ENCODE data around the gene MATN4.

MATN4 gene

DNA sequence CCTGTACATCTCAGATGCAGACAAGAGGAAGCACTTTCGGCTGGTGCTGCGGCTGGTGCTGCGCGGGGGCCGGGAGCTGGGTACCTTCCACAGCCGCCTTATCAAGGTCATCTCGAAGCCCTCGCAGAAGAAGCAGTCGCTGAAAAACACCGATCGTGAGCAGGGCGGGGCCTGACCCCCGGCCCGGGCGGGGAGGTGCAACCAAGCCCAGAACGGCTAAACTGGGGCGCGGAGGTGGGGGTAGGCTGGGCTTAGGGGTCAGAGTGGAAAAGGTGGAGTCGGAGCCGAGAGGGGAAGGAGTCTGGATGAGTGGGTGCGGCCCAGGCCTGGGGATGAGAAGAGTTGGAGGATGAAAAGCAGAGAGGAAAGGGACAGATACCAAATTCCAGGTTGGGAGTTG lies 4.1 kb upstream of the MATN4 start:
- Mint-ChIP-seq H3K9me3 (no peaks in the 10 kb centered on the region), H3K4me3 (no peak overlapping the region), H3K36me3 (ENCODE audit: low read depth) (no peaks in the 10 kb centered on the region), H3K27me3 (peaks cover 69% of the 10 kb centered on the region), H3K4me1 (peaks cover 1% of the 10 kb centered on the region), H3K27ac (no peak overlapping the region)
- ATAC-seq (no peak), DNase-seq (no peak)

- ATAC-seq (peak; percentile 66), DNase-seq (peak; percentile 80)
- Mint-ChIP-seq H3K9me3 (no peaks in the 10 kb centered on the region), H3K4me1 (peaks cover 1% of the 10 kb centered on the region), H3K4me3 (no peak overlapping the region), H3K36me3 (ENCODE audit: low read depth) (no peaks in the 10 kb centered on the region), H3K27me3 (peaks cover 70% of the 10 kb centered on the region), H3K27ac (no peak overlapping the region)
Observed at GRCh38 chr20:45311589-45312211, 3.6 kb upstream of the MATN4 start.

DNA sequence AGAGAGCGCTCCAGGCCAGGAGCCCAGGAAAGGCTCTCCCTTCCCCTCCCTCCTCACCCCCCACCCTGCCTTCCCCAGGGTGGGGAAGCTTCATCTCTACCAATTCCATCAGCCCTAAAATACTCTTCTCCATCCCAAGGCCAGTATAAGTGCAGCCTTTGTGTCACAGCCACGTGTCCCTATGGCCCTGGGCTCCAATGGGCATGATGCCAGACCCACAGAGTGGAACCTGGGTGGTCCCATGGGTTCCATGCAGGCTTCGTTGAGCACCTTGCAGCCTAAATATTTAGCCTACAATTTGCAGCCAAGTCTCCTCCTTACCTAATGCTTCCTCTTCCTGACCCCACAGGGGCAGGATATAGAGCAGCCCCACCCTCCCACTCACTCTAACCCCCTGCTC lies 976 bp upstream of the MATN4 start:
- no peak for DNase-seq

DNA sequence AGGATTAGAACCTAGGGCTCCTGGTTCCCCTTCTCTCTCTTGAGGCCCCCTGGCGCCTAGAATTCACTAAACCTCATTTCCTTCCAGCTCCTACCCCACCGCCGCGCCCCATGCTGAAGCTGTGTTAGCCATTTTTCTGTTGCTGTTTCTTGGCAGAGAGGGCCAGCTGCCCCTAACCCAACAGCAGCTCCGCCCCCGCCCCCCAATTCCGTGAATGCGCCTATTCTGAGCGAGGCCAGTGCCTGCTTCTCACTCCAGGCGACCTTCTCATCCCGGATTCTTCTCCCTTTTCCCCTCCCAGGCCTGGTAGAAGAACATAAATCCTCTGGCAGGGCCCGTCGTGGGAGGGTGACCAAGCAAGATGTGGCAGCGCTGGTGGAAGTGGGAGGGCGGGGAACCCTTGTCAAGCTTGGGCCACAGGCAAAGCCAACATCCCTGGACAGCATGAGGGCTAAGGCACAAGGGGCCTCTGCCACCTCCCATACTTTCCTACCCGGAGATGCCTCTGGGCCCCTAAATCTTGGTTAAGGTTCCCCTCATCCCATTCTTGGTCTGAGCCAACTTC lies 941 bp downstream of the MATN4 start:
- H3K4me1 Mint-ChIP-seq: peaks cover 21% of the 10 kb centered on the region
- ATAC-seq (no peak), DNase-seq (no peak)
- no peak overlapping the region for H3K27ac Mint-ChIP-seq
- H3K4me3 Mint-ChIP-seq: no peak overlapping the region
- H3K9me3 Mint-ChIP-seq: no peaks in the 10 kb centered on the region
- H3K36me3 Mint-ChIP-seq (ENCODE audit: low read depth): no peaks in the 10 kb centered on the region
- peaks cover 70% of the 10 kb centered on the region for H3K27me3 Mint-ChIP-seq

More for the DNA sequence above, 976 bp upstream of the MATN4 start:
- no peak overlapping the region for H3K4me3 Mint-ChIP-seq
- H3K36me3 Mint-ChIP-seq (ENCODE audit: low read depth): no peaks in the 10 kb centered on the region
- no peak for ATAC-seq
- peaks cover 6% of the 10 kb centered on the region for H3K4me1 Mint-ChIP-seq
- peaks cover 70% of the 10 kb centered on the region for H3K27me3 Mint-ChIP-seq
- no peaks in the 10 kb centered on the region for H3K9me3 Mint-ChIP-seq
- H3K27ac Mint-ChIP-seq: no peak overlapping the region

DNA sequence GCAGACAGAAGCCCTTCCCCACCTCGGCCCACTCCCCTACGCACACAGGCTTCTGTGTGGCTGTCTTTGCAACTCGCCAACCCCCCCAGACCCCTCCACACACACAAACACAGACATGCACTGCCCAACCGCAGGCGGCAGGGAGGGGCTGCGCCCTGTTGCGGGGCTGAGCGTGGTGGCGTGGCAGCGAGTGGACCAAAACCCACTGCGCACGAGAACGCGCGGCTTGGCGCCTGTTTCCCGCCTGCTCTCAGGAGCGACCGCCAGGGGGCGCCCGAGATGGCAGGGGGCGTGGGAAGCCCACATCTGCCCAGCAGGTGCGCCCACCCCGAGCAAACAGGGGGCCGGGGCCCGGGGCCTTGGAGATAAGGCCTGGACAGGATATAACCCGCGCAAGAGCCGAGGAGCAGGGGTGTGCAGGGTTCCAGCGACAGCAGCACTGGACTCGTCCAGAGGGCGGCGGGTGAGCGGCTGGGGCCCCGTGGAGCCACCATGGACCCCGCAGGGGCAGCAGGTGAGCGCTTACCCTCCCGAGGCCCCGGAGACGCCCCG lies 1.6 kb downstream of the MATN4 start, which contains the start of gene RBPJL:
RBPJL (plus strand) TSS at position 410 of the 552 bp plus-strand sequence; CDS start at position 493, 83 bp downstream.
- Mint-ChIP-seq H3K4me3 (no peak within 1 kb of the TSS), H3K27me3 (peaks cover 65% of the 10 kb centered on the region), H3K27ac (no peak within 1 kb of the TSS), H3K9me3 (no peaks in the 10 kb centered on the region), H3K4me1 (peaks cover 27% of the 10 kb centered on the region), H3K36me3 (ENCODE audit: low read depth) (no peaks in the 10 kb centered on the region)
- peak; percentile 72 for DNase-seq
- ATAC-seq: no peak

DNA sequence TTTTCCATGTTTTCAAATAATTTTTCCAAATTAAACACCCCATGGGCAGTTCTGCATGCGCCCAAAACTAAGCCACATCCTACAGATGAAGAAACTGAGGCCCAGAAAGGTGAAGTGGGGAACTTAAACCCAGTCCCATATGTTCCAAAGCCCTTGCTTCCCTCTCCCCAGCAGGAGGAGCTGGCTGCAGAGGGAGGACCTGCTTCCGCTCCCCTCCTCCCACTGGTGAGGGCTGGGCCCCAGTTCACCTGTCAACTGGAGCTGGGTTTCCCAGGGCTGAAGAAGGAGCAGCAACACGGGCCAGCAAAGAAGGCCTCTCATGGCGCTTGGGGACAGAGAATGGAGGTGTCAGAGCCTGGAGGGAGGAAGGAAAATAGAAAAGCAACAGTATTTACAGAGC lies 2.8 kb downstream of the MATN4 start:
- ATAC-seq (no peak), DNase-seq (no peak)
- no peak overlapping the region for H3K27ac Mint-ChIP-seq
- H3K27me3 Mint-ChIP-seq: peaks cover 54% of the 10 kb centered on the region
- H3K4me3 Mint-ChIP-seq: no peak overlapping the region
- H3K36me3 Mint-ChIP-seq (ENCODE audit: low read depth): no peaks in the 10 kb centered on the region
- no peaks in the 10 kb centered on the region for H3K9me3 Mint-ChIP-seq
- peaks cover 32% of the 10 kb centered on the region for H3K4me1 Mint-ChIP-seq

DNA sequence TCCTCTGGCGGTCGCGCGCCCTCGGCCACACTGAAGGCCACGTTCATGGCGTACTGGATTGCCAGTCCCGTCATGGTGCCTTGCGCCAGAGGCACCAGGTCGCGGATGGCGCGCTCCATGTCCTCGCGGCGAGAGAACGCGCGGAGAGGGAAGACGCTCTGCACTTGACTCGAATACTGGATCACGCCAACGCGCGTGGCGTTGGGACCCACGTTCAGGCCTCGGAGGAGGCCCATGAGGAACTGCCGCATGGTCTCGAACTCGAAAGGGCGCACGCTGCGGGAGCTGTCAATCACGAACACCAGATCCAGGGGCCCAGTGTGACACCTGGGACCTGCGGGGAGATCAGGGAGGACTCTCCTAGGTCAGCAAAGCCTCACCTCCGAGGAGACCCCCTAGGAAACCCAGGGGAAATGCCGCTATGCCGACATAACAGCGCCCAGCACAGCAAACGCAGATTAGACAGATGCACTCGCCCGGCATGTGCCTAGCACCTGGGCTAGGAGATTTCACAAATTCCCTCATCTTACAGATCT lies 3.6 kb downstream of the MATN4 start:
- Mint-ChIP-seq H3K27me3 (peaks cover 49% of the 10 kb centered on the region), H3K9me3 (no peaks in the 10 kb centered on the region), H3K27ac (no peak overlapping the region), H3K4me1 (peaks cover 32% of the 10 kb centered on the region), H3K4me3 (no peak overlapping the region), H3K36me3 (ENCODE audit: low read depth) (no peaks in the 10 kb centered on the region)
- DNase-seq: no peak
- no peak for ATAC-seq

- no peak overlapping the region for H3K4me3 Mint-ChIP-seq
- peaks cover 49% of the 10 kb centered on the region for H3K27me3 Mint-ChIP-seq
- peaks cover 32% of the 10 kb centered on the region for H3K4me1 Mint-ChIP-seq
- ATAC-seq (peak; percentile 75), DNase-seq (no peak)
- no peak overlapping the region for H3K27ac Mint-ChIP-seq
- no peaks in the 10 kb centered on the region for H3K36me3 Mint-ChIP-seq (ENCODE audit: low read depth)
- no peaks in the 10 kb centered on the region for H3K9me3 Mint-ChIP-seq
Observed at GRCh38 chr20:45303586-45304463, 4.3 kb downstream of the MATN4 start.

DNA sequence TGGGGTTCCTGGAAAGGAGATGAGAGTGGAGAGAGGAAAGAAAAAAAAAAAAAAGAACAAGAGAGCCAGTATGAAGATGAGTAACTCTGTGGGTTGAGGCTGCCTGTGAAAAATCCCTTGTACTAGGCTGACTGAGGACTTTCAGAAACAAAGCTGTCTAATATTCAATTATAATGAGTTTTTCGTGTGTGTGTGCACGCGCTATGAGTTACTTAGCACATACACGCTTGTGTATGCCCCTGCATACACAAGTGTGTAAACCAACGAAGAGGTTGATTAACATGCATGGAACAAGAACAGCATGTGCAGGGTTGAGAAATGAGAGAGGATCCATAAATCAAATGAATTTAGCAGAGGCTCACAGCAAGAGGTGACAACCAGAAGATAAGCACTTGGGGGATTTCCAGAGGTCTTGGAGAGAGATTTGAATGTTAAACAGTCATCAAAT lies 6.3 kb downstream of the MATN4 start:
- H3K4me3 Mint-ChIP-seq: no peak overlapping the region

GRCh38 chr20:45300961-45301360 lies 7.1 kb downstream of the MATN4 start:
- H3K36me3 Mint-ChIP-seq (ENCODE audit: low read depth): no peaks in the 10 kb centered on the region
- peaks cover 32% of the 10 kb centered on the region for H3K4me1 Mint-ChIP-seq
- ATAC-seq: peak; percentile 66
- no peak overlapping the region for H3K4me3 Mint-ChIP-seq
- H3K27ac Mint-ChIP-seq: no peak overlapping the region
- peak; percentile 63 for DNase-seq
- no peaks in the 10 kb centered on the region for H3K9me3 Mint-ChIP-seq
- peaks cover 38% of the 10 kb centered on the region for H3K27me3 Mint-ChIP-seq

More for the DNA sequence above, 6.3 kb downstream of the MATN4 start:
- Mint-ChIP-seq H3K36me3 (ENCODE audit: low read depth) (no peaks in the 10 kb centered on the region), H3K27ac (peak overlapping the region; percentile 53), H3K4me1 (peaks cover 32% of the 10 kb centered on the region), H3K27me3 (peaks cover 36% of the 10 kb centered on the region), H3K9me3 (no peaks in the 10 kb centered on the region)
- DNase-seq (no peak), ATAC-seq (peak; percentile 35)

DNA sequence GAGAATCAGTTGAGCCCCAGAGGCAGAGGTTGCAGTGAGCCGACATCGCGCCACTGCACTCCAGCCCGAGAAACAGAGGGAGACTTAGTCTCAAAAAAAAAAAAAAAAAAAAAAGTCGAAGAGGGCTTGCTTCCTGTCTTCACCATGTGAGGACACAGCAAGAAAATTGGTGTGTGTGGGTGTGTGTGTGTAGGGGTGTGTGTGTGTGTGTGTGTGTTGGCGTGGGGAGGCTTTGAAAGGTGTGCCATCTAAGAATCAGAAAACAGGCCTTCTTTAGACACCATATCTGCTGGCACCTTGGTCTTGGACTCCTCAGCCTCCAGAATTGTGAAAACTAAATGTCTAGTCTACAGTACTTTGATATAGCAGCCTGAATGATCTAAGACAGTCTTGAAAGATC lies 8.3 kb downstream of the MATN4 start:
- H3K4me3 Mint-ChIP-seq: no peak overlapping the region
- peaks cover 31% of the 10 kb centered on the region for H3K4me1 Mint-ChIP-seq
- H3K9me3 Mint-ChIP-seq: no peaks in the 10 kb centered on the region
- no peak for DNase-seq
- H3K36me3 Mint-ChIP-seq (ENCODE audit: low read depth): no peaks in the 10 kb centered on the region
- H3K27me3 Mint-ChIP-seq: peaks cover 30% of the 10 kb centered on the region
- no peak overlapping the region for H3K27ac Mint-ChIP-seq
- ATAC-seq: no peak

GRCh38 chr20:45297786-45298497 lies 10.2 kb downstream of the MATN4 start:
- peaks cover 28% of the 10 kb centered on the region for H3K27me3 Mint-ChIP-seq
- DNase-seq: no peak
- no peak for ATAC-seq
- no peak overlapping the region for H3K4me3 Mint-ChIP-seq
- peaks cover 21% of the 10 kb centered on the region for H3K4me1 Mint-ChIP-seq
- H3K36me3 Mint-ChIP-seq (ENCODE audit: low read depth): no peaks in the 10 kb centered on the region
- H3K9me3 Mint-ChIP-seq: no peaks in the 10 kb centered on the region
- no peak overlapping the region for H3K27ac Mint-ChIP-seq

DNA sequence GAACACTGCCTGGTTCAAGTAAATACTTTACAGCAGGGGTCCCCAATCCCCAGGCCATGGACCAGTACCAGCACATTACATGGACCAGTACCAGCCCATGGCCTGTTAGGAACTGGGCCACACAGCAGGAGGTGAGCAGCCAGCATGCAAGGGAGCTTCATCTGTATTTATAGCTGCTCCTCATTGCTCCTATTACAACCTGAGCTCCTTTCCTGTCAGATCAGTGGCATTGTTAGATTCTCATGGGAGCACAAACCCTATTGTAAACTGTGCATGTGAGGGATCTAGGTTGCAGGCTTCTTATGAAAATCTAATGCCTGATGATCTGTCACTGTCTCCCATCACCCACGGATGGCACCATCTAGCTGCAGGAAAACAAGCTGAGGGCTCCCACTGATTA lies 13.4 kb downstream of the MATN4 start:
- Mint-ChIP-seq H3K4me3 (no peak overlapping the region), H3K27ac (no peak overlapping the region)

DNA sequence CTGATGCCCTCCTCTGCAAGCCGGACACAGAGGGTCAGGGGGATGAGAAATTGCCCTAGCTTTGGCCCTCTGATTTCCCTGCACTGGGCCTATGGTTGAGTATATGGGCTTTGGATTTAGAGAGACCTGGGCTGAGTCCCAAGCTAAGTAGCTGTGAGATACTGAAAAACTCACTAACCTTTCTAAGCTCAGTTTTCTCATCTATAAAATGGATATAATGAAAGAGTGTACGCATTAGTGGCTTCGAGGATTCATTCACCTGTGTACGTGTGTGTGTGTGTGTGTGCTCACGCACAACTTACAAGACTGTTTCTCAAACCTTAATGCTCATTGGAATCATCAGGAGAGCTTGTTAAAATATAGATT lies 14.1 kb downstream of the MATN4 start:
- Mint-ChIP-seq H3K4me1 (peaks cover 8% of the 10 kb centered on the region), H3K36me3 (ENCODE audit: low read depth) (no peaks in the 10 kb centered on the region), H3K9me3 (no peaks in the 10 kb centered on the region), H3K4me3 (peak overlapping the region; percentile 70), H3K27ac (no peak overlapping the region), H3K27me3 (peaks cover 34% of the 10 kb centered on the region)
- ATAC-seq: no peak
- DNase-seq: no peak

More for the DNA sequence above, 13.4 kb downstream of the MATN4 start:
- Mint-ChIP-seq H3K4me1 (peaks cover 8% of the 10 kb centered on the region), H3K36me3 (ENCODE audit: low read depth) (no peaks in the 10 kb centered on the region), H3K27me3 (peaks cover 35% of the 10 kb centered on the region), H3K9me3 (no peaks in the 10 kb centered on the region)
- DNase-seq (no peak), ATAC-seq (no peak)

Measured in activated naive CD8-positive, alpha-beta T cell treated with anti-CD3 and anti-CD28 coated beads, Interleukin-2, amount 50 U/mL, for 24 hours (primary cell).